GM06990 (cell line): ENCODE data around the gene ANKDD1A.
A peak's percentile ranks its signal among the peaks of the same experiment; 100 is the strongest.

Source experiments
- DNase-seq: peaks from one replicate; pipeline ENCODE4 v3.0.0-alpha.2; 2011; ENCODE audit not compliant: insufficient read length; ENCODE audit errors: extremely low read depth
- H3K27me3 ChIP-seq: replicated peaks from 2 replicates; pipeline ENCODE4 v1.6.0; 2011; ENCODE audit warnings: low read length; ENCODE audit not compliant: control insufficient read depth, insufficient read depth
- H3K36me3 ChIP-seq: 2 replicates; pipeline ENCODE4 v1.5.1; 2011; ENCODE audit warnings: low read length; ENCODE audit not compliant: control insufficient read depth, insufficient read depth
- H3K4me3 ChIP-seq: replicated peaks from 2 replicates; pipeline ENCODE4 v1.5.1; 2011; ENCODE audit warnings: low read depth, mild to moderate bottlenecking, control low read depth, low read length
- CTCF ChIP-seq: IDR thresholded peaks from 2 replicates; pipeline ENCODE4 v1.5.1; 2011; ENCODE audit warnings: low read length, control low read depth, mild to moderate bottlenecking, inconsistent platforms; ENCODE audit not compliant: insufficient read depth, poor library complexity, severe bottlenecking

The ANKDD1A gene

GRCh38 chr15:64947211-64947610 lies 35.5 kb downstream of the ANKDD1A start:
- Histone ChIP-seq H3K36me3 (peaks cover 9% of the 10 kb centered on the region), H3K4me3 (no peak overlapping the region), H3K27me3 (no peaks in the 10 kb centered on the region)
- no peak for TF ChIP-seq CTCF
- DNase-seq: no peak

GRCh38 chr15:64948916-64949315 lies 37.2 kb downstream of the ANKDD1A start:
- Histone ChIP-seq H3K4me3 (no peak overlapping the region), H3K36me3 (peaks cover 7% of the 10 kb centered on the region)
- TF ChIP-seq CTCF: no peak

GRCh38 chr15:64949383-64950186 lies 37.9 kb downstream of the ANKDD1A start:
- no peaks in the 10 kb centered on the region for H3K27me3 ChIP-seq
- DNase-seq: no peak
- H3K36me3 ChIP-seq: peaks cover 5% of the 10 kb centered on the region
- no peak for TF ChIP-seq CTCF
- H3K4me3 ChIP-seq: no peak overlapping the region

More at GRCh38 chr15:64948916-64949315, 37.2 kb downstream of the ANKDD1A start:
- H3K27me3 ChIP-seq: no peaks in the 10 kb centered on the region
- no peak for DNase-seq

GRCh38 chr15:64950888-64951287 lies 39.2 kb downstream of the ANKDD1A start:
- Histone ChIP-seq H3K4me3 (no peak overlapping the region), H3K36me3 (peaks cover 8% of the 10 kb centered on the region), H3K27me3 (no peaks in the 10 kb centered on the region)
- no peak for DNase-seq
- peak; percentile 8 for TF ChIP-seq CTCF

- TF ChIP-seq CTCF: no peak
- no peak for DNase-seq
- Histone ChIP-seq H3K36me3 (peaks cover 8% of the 10 kb centered on the region), H3K4me3 (no peak overlapping the region), H3K27me3 (no peaks in the 10 kb centered on the region)
Measured at GRCh38 chr15:64951777-64952418, 40.2 kb downstream of the ANKDD1A start.
